Karpas-422 (cell line): Measurements from ENCODE around the gene SLC10A7. TPM values are rescaled to one million over a fixed set of nuclear protein-coding genes. Genes with fewer than 3 reads are reported as not detected.
"Not testable (repeated sequence)": the region's sequence is repeated elsewhere in the genome, so short reads cannot be mapped to it uniquely, and the experiment has no call there.

ENCODE experiments used
- DNase-seq: peaks from one replicate; pipeline ENCODE4 v3.0.0-alpha.2; 2015
- H2AFZ ChIP-seq: fragments of 200-600 bp; sonication (generic); 2 replicates; pipeline ENCODE4 v1.6.1; 2014; ENCODE audit warnings: antibody characterized with exemption, low read length, mixed read lengths
- H3K27ac ChIP-seq: fragments of 200-600 bp; sonication (generic); 2 replicates; pipeline ENCODE4 v1.5.1; 2014; ENCODE audit warnings: mild to moderate bottlenecking, low read length, moderate library complexity
- H3K27me3 ChIP-seq: fragments of 200-600 bp; sonication (generic); 2 replicates; pipeline ENCODE4 v1.6.1; 2014; ENCODE audit warnings: low read length, mixed read lengths
- H3K36me3 ChIP-seq: fragments of 200-600 bp; sonication (generic); 2 replicates; pipeline ENCODE4 v1.6.1; 2014; ENCODE audit warnings: low read length, mixed read lengths; ENCODE audit not compliant: insufficient read depth
- H3K4me1 ChIP-seq: fragments of 200-600 bp; sonication (generic); 2 replicates; pipeline ENCODE4 v1.6.1; 2014; ENCODE audit warnings: mild to moderate bottlenecking, low read length, mixed read lengths
- H3K4me2 ChIP-seq: fragments of 200-600 bp; sonication (generic); 2 replicates; pipeline ENCODE4 v1.6.1; 2014; ENCODE audit warnings: low read length, low read depth, mild to moderate bottlenecking; ENCODE audit not compliant: poor library complexity, severe bottlenecking
- H3K4me3 ChIP-seq: fragments of 200-600 bp; sonication (generic); 2 replicates; pipeline ENCODE4 v1.5.1; 2014; ENCODE audit warnings: mild to moderate bottlenecking, antibody characterized with exemption, low read length, mixed read lengths
- H3K79me2 ChIP-seq: fragments of 200-600 bp; sonication (generic); 2 replicates; pipeline ENCODE4 v1.6.1; 2014; ENCODE audit warnings: mild to moderate bottlenecking, low read length, mixed read lengths
- H3K9ac ChIP-seq: fragments of 200-600 bp; sonication (generic); 2 replicates; pipeline ENCODE4 v1.6.0; 2014; ENCODE audit warnings: low read length
- H3K9me2 ChIP-seq: fragments of 200-600 bp; sonication (generic), shearing (Covaris generic); replicated peaks from 2 replicates; pipeline ENCODE4 v1.6.0; 2014; ENCODE audit warnings: mild to moderate bottlenecking, low read length, moderate library complexity; ENCODE audit not compliant: insufficient read depth
- H3K9me3 ChIP-seq: fragments of 300-700, 200-600 bp; sonication (generic); 2 replicates; pipeline ENCODE4 v1.6.1; 2014; ENCODE audit warnings: low read length, mixed read lengths
- H4K20me1 ChIP-seq: fragments of 200-600 bp; sonication (generic); 2 replicates; pipeline ENCODE4 v1.6.1; 2014; ENCODE audit warnings: mild to moderate bottlenecking, antibody characterized with exemption, low read length, low read depth; ENCODE audit not compliant: insufficient read depth
- total RNA-seq: library from RNA; depleted of rRNA; stranded (reverse); fragments of >200 nt; shearing (Covaris generic); gene quantifications from 2 replicates; pipeline ENCODE4 v1.2.3, GENCODE V29; 2014; ENCODE audit warnings: low replicate concordance

SLC10A7 gene
- total RNA-seq, 1 experiment from 2014 or later, result 26.6 TPM

- Histone ChIP-seq H3K27ac (no peak overlapping the region), H3K79me2 (no peaks in the 10 kb centered on the region), H3K27me3 (no peaks in the 10 kb centered on the region), H3K9me3 (no peaks in the 10 kb centered on the region), H3K36me3 (no peaks in the 10 kb centered on the region), H2AFZ (no peak overlapping the region), H4K20me1 (peaks cover 21% of the 10 kb centered on the region; the same call in 1 of the 2 replicates), H3K9me2 (no peaks in the 10 kb centered on the region), H3K4me3 (no peak overlapping the region), H3K4me2 (no peak overlapping the region), H3K9ac (no peak overlapping the region), H3K4me1 (no peaks in the 10 kb centered on the region)
- DNase-seq, result no peak
Observed at GRCh38 chr4:146369446-146369845, 152.3 kb downstream of the SLC10A7 start.

GRCh38 chr4:146368209-146368608, 153.5 kb downstream of the SLC10A7 start:
- no peaks in the 10 kb centered on the region for H3K27me3 ChIP-seq
- no peak overlapping the region for H3K9ac ChIP-seq
- H3K9me2 ChIP-seq, result no peaks in the 10 kb centered on the region
- H4K20me1 ChIP-seq, result peaks cover 21% of the 10 kb centered on the region; the same call in 1 of the 2 replicates
- no peak overlapping the region for H3K27ac ChIP-seq
- no peak overlapping the region for H3K4me2 ChIP-seq
- no peaks in the 10 kb centered on the region for H3K9me3 ChIP-seq
- no peaks in the 10 kb centered on the region for H3K36me3 ChIP-seq
- no peaks in the 10 kb centered on the region for H3K4me1 ChIP-seq
- H2AFZ ChIP-seq, result no peak overlapping the region
- no peaks in the 10 kb centered on the region for H3K79me2 ChIP-seq
- H3K4me3 ChIP-seq, result no peak overlapping the region
- no peak for DNase-seq

GRCh38 chr4:146367347-146367746, 154.4 kb downstream of the SLC10A7 start:
- H3K4me1 ChIP-seq, result no peaks in the 10 kb centered on the region
- H3K79me2 ChIP-seq, result no peaks in the 10 kb centered on the region
- no peak overlapping the region for H3K4me3 ChIP-seq
- no peaks in the 10 kb centered on the region for H3K9me2 ChIP-seq
- H3K27ac ChIP-seq, result no peak overlapping the region
- H3K36me3 ChIP-seq, result no peaks in the 10 kb centered on the region
- H3K4me2 ChIP-seq, result no peak overlapping the region
- H4K20me1 ChIP-seq, result peaks cover 21% of the 10 kb centered on the region; the same call in 1 of the 2 replicates
- no peak for DNase-seq
- H3K9ac ChIP-seq, result no peak overlapping the region
- no peak overlapping the region for H2AFZ ChIP-seq
- no peaks in the 10 kb centered on the region for H3K9me3 ChIP-seq
- H3K27me3 ChIP-seq, result no peaks in the 10 kb centered on the region

- no peaks in the 10 kb centered on the region for H3K27me3 ChIP-seq
- no peaks in the 10 kb centered on the region for H3K79me2 ChIP-seq
- no peak overlapping the region for H3K9ac ChIP-seq
- H3K9me3 ChIP-seq, result no peaks in the 10 kb centered on the region
- H3K4me1 ChIP-seq, result no peaks in the 10 kb centered on the region
- no peak overlapping the region for H2AFZ ChIP-seq
- H3K9me2 ChIP-seq, result no peaks in the 10 kb centered on the region
- DNase-seq, result no peak
- no peaks in the 10 kb centered on the region for H3K36me3 ChIP-seq
- no peaks in the 10 kb centered on the region for H4K20me1 ChIP-seq
- no peak overlapping the region for H3K4me3 ChIP-seq
- H3K27ac ChIP-seq, result no peak overlapping the region
- no peak overlapping the region for H3K4me2 ChIP-seq
Observed at GRCh38 chr4:146359771-146360170, 162.0 kb downstream of the SLC10A7 start.

GRCh38 chr4:146350114-146350513, 171.6 kb downstream of the SLC10A7 start:
- not testable (repeated sequence) for H3K4me3 ChIP-seq, H3K27ac ChIP-seq, H3K4me2 ChIP-seq, H4K20me1 ChIP-seq, H3K4me1 ChIP-seq, H3K9me2 ChIP-seq, H3K9ac ChIP-seq, H3K79me2 ChIP-seq, H3K36me3 ChIP-seq, DNase-seq, H2AFZ ChIP-seq, H3K27me3 ChIP-seq, H3K9me3 ChIP-seq

DNA sequence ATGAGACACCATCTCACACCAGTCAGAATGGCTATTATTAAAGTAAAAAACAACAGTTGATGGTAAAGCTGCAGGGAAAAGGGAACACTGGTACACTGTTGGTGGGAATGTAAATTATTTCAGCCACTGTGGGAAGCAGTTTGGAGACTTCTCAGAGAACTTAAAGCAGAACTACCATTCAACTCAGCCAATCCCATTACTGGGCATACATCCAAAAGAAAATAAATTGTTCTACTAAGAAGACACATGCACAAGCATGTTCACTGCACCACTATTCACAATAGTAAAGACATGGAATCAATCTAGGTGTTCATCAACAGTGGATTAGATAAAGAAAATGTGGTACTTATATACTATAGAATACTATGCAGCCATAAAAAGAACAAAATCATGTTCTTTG, 172.4 kb downstream of the SLC10A7 start:
- Histone ChIP-seq H3K79me2 (no peaks in the 10 kb centered on the region), H3K9ac (no peak overlapping the region), H3K9me2 (no peaks in the 10 kb centered on the region), H4K20me1 (0 out of 2 replicates have a peak, but pooled peaks cover 3% of the 10 kb centered on the region), H3K27ac (no peak overlapping the region), H3K4me2 (no peak overlapping the region), H3K4me3 (no peak overlapping the region), H3K4me1 (no peaks in the 10 kb centered on the region), H3K27me3 (no peaks in the 10 kb centered on the region), H3K9me3 (no peaks in the 10 kb centered on the region), H2AFZ (no peak overlapping the region), H3K36me3 (no peaks in the 10 kb centered on the region)
- no peak for DNase-seq

DNA sequence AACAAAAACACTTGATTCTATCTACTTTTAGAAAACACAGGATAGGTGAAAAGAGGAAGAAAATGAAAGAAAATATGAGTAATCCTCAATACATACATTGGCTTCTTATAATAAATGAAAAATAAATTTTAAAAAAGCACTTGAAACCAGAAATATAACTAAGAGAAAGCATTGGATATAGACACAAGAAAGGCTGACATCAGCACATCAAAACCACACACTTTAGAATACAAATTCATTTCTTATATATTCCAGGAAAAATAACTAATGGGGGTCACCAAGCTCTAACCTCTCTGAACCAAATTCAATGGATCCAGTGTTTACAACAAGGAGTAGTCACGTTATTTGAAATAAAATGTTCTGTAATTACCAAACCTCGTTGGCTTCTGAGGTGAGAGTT, 173.9 kb downstream of the SLC10A7 start:
- DNase-seq, result no peak
- Histone ChIP-seq H3K36me3 (no peaks in the 10 kb centered on the region), H3K4me1 (peaks cover 6% of the 10 kb centered on the region), H3K4me3 (no peak overlapping the region), H3K27me3 (no peaks in the 10 kb centered on the region), H3K27ac (no peak overlapping the region), H2AFZ (no peak overlapping the region), H4K20me1 (peaks cover 8% of the 10 kb centered on the region; the same call in 1 of the 2 replicates), H3K9me2 (no peaks in the 10 kb centered on the region), H3K9ac (no peak overlapping the region), H3K79me2 (no peaks in the 10 kb centered on the region), H3K9me3 (no peaks in the 10 kb centered on the region), H3K4me2 (no peak overlapping the region)

DNA sequence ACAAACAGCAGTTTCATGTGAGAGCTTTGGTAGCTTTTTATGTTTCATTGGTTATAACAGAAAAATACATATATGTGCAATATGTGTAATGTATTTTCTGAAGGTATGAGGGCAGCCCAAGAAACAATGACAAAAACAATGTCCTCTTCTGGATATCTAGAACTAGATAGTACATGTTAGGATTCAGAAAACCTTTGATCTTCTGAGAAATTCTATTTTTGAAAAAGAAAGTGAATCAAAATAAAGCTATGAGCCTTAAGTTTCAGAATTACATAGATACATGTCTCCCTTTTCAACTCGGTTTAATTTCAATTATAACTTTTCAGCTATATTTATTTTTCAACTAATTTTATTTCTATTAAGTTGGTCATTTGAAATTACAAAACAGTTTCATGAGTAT, 175.5 kb downstream of the SLC10A7 start:
- Histone ChIP-seq H3K27ac (no peak overlapping the region), H3K9ac (no peak overlapping the region), H2AFZ (no peak overlapping the region), H3K79me2 (no peaks in the 10 kb centered on the region), H3K27me3 (no peaks in the 10 kb centered on the region), H3K36me3 (no peaks in the 10 kb centered on the region), H3K4me2 (no peak overlapping the region), H3K4me3 (no peak overlapping the region), H4K20me1 (peaks cover 8% of the 10 kb centered on the region; the same call in 1 of the 2 replicates), H3K4me1 (peaks cover 6% of the 10 kb centered on the region), H3K9me2 (no peaks in the 10 kb centered on the region), H3K9me3 (no peaks in the 10 kb centered on the region)
- no peak for DNase-seq

DNA sequence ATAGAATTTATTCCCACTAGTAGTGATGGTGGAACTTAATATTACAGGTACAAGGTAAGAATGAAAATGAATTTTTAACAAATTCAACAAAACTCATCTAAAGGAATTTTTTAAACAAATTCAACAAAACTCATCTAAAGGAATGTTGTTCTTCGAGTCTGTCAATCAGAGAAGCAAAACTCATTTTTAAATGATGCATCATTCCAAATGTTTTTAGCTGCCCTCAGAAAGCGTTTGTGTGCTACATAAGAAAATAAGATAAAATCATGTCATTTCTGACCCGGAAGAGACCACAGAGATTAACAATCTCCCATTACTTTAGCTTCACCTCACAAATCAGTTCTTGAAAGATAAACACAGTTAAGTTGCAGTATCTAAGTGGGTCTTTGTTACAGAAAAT, 178.0 kb downstream of the SLC10A7 start:
- H3K36me3 ChIP-seq, result no peaks in the 10 kb centered on the region
- no peak overlapping the region for H3K9ac ChIP-seq
- H3K9me2 ChIP-seq, result no peaks in the 10 kb centered on the region
- H3K4me1 ChIP-seq, result peaks cover 6% of the 10 kb centered on the region
- no peak overlapping the region for H3K27ac ChIP-seq
- no peak overlapping the region for H3K4me3 ChIP-seq
- H2AFZ ChIP-seq, result no peak overlapping the region
- no peaks in the 10 kb centered on the region for H3K79me2 ChIP-seq
- H3K4me2 ChIP-seq, result no peak overlapping the region
- no peaks in the 10 kb centered on the region for H3K27me3 ChIP-seq
- H4K20me1 ChIP-seq, result peaks cover 12% of the 10 kb centered on the region
- no peaks in the 10 kb centered on the region for H3K9me3 ChIP-seq
- DNase-seq, result no peak
